Measurements from ENCODE around the gene FASN.
"Not testable (repeated sequence)": the region's sequence is repeated elsewhere in the genome, so short reads cannot be mapped to it uniquely, and the experiment has no call there.

Gene FASN

DNA sequence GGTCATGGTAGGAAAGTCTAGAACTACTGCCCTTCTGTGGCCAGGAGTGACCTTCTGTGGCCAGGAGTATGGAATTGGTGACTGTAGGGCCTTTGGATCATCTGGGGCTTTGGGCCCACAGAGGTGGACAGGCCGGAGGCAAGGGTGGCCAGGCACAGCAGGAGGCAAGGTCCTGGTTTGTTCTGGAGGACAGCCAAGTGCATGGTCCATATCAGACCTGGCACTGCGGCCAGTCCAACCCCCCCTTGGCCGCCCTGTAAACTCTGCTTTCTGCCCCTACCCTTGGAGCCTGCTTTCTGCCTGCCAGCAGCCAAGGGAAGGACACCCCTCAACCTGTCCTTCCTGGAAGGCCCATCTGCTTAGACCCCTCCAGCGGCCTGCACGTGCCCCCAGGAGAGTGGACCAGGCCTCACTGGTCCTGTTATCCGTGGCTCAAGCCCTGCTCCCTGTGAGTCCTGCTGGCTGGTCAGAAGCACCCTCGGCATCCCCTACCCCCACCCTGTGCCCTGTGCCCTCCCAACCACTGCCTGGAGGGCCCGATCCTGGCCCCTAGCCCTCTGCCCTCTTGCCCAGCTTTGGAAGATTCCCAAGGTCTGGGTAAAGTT lies 58.2 kb downstream of the FASN start:
- TF ChIP-seq ZFX (IDR thresholded peaks at IDR 0.05; ENCODE audit: borderline replicate concordance) = no peak
- TF ChIP-seq, protein P1, sequence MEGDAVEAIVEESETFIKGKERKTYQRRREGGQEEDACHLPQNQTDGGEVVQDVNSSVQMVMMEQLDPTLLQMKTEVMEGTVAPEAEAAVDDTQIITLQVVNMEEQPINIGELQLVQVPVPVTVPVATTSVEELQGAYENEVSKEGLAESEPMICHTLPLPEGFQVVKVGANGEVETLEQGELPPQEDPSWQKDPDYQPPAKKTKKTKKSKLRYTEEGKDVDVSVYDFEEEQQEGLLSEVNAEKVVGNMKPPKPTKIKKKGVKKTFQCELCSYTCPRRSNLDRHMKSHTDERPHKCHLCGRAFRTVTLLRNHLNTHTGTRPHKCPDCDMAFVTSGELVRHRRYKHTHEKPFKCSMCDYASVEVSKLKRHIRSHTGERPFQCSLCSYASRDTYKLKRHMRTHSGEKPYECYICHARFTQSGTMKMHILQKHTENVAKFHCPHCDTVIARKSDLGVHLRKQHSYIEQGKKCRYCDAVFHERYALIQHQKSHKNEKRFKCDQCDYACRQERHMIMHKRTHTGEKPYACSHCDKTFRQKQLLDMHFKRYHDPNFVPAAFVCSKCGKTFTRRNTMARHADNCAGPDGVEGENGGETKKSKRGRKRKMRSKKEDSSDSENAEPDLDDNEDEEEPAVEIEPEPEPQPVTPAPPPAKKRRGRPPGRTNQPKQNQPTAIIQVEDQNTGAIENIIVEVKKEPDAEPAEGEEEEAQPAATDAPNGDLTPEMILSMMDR (IDR thresholded peaks at IDR 0.05) = no peak
- no peak overlapping the region for H3K27ac ChIP-seq

DNA sequence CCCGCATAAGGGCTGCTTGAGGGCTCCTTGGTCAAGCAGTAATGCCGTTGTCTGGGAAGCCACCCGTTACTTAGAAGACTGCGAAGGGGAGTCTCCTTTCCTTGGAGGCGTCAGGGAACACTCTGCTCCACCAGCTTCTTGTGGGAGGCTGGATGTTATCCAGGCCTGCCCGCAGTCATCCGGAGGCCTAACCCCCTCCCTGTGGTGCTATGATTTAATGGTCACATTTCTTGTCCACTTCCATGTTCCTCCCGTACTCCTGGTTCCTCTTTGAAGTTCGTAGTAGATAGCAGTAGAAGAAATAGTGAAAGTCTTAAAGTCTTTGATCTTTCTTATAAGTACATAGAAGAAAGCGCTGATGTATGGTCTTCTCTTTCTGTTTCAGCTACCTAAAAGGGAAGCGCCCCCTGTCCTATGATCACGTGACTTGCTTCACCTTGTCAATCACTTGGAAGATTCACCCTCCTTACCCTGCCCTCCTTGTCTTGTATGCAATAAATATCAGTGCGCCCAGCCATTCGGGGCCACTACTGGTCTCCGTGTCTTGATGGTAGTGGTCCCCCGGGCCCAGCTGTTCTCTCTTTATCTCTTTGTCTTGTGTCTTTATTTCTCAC lies 59.1 kb downstream of the FASN start:
- not testable (repeated sequence) for H3K27ac ChIP-seq

DNA sequence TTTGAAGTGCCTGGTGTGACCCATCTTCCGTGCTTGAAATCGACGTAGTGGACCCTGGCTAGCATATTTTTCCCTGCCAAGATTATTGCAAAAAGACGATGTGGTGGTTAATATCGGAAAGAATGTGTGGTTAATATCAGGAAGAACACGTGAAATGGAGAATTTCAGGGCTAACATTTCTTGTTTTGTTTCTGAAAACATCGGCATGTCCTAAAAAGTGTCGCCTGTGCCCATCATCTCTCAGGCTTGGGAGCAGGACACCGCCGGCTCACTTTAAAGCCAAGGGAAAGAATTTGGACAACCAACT lies 60.2 kb downstream of the FASN start:
- peak overlapping the region; percentile 97 for H3K27ac ChIP-seq

DNA sequence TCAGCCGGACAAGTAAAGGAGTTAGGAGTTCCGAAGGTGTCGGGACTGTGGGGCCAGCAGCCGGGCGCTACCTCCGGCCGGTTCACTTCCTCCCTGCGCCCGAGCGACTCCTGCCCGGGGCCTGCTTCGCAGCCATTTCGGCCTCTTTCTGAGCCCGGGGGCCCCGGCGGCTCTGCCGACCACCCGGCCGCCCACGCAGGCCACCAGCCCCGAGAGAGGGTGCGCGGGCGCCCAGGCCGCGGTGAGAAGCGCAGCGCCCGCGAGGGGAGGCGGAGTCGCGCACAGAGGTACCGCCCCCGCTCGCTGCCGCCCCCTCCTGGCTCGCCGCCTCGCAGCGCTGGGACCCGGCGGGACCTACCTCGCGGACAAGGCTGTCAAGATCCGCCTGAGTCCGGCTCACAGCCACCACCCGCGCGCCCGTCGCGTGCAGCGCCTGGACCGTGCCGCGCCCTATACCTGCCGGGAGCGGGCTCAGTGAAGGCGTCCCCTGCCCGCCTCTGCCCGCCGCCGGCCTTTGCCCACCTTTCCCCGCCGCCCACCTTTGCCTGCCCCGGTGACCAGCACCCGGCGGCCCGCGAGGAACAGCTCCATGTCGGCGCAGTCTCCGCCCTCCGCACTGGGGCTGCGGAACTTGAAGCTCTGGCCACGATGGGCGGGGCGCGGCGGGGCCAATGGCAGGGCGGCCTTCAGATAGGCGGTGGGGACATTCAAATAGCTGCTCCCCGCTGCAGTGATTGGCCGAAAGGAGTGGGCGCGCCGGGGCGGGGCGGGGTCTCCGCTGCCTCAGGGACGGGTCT lies 60.7 kb downstream of the FASN start, which contains the start of gene DCXR:
Gene DCXR (minus strand): TSS at position 606 of the 797 bp plus-strand sequence. CDS start 15 bp downstream, at position 591.
- TF ChIP-seq ZFX (IDR thresholded peaks at IDR 0.05; ENCODE audit: borderline replicate concordance) = no peak
- TF ChIP-seq, protein P1 (IDR thresholded peaks at IDR 0.05) = peak; percentile 96
- H3K27ac ChIP-seq = peak within 1 kb of the TSS; percentile 97

More for the DNA sequence above, 60.2 kb downstream of the FASN start:
- no peak for TF ChIP-seq ZFX (IDR thresholded peaks at IDR 0.05; ENCODE audit: borderline replicate concordance)
- TF ChIP-seq, protein P1 (IDR thresholded peaks at IDR 0.05) = no peak

DNA sequence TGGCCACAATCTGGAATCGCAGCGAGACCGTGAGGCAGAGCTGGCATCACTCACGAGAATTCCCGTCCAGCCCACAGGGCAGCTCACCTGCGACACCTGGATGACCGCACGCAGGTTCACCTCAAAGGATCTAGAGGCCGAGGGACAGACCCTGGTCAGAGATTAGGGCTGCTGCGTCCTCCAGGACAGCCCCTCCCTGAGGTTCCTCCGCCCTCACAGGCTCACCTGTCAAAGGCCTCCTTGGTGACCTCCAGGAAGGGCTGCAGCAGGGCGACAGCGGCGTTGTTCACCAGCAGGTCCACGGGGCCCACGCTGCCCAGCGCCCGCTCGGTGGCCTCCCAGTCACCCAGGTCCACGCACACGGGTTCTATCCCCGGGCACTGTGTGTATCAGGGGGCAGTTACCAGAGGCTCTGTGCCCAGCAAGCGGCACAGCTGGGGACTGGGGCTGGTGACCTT lies 61.4 kb downstream of the FASN start:
- TF ChIP-seq ZFX (IDR thresholded peaks at IDR 0.05; ENCODE audit: borderline replicate concordance) = no peak
- TF ChIP-seq, protein P1 (IDR thresholded peaks at IDR 0.05) = no peak
- peak overlapping the region; percentile 97 for H3K27ac ChIP-seq

DNA sequence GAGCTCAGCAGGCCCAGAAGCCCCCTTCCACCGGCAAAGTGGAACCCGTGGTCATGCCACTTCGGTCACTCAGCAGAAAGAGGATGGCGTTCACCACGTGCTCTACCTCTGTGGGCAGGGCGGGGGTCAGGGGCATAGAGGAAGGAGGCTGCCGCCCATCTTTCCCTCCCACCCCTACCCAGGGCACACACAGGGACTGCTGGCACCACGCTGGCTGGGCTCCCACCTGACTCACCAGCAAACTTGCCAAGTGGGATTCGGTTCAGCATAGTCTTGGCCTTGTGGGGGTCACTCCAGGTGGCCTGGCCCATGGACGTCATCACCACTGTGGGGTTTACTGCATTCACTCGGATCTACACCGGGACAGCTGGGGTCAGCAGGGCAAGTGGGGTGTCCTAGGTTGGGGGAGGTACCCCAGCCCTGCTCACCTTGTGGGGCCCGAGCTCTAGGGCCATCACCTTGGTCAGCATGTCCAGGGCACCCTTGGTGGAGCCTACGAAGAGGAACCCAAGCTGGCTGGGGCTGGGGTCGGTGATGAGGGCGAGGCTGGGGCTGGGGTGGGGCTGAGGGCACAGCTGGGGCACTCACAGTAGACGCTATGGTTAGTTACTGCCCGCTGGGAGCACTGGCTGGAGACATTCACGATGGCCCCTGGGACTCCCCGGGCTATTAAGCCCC lies 61.9 kb downstream of the FASN start:
- peak overlapping the region; percentile 97 for H3K27ac ChIP-seq
- TF ChIP-seq ZFX (IDR thresholded peaks at IDR 0.05; ENCODE audit: borderline replicate concordance) = no peak
- TF ChIP-seq, protein P1 (IDR thresholded peaks at IDR 0.05) = no peak

DNA sequence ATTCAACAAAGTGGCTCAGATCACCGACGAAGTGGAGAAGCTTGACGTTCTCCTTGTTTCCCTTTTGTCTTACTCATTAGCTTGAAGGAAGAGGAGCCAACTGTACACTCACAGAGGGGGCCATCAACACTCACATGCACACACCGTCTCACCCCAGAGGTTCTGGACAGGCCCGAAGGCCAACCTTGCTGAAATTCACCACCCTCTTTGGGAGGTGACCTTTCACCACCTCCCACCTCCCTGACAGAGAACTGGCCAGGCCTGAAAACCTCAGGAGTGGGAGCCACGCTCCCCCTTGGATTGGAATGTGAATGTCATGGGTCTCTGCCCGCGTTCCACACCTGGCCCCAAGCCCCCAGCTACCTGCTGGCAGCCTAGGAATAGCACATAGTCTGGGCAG lies 62.5 kb downstream of the FASN start:
- H3K27ac ChIP-seq = peak overlapping the region; percentile 97
- TF ChIP-seq ZFX (IDR thresholded peaks at IDR 0.05; ENCODE audit: borderline replicate concordance) = no peak
- TF ChIP-seq, protein P1 (IDR thresholded peaks at IDR 0.05) = no peak
